Measurements from ENCODE around the gene ENTHD1.

DNA sequence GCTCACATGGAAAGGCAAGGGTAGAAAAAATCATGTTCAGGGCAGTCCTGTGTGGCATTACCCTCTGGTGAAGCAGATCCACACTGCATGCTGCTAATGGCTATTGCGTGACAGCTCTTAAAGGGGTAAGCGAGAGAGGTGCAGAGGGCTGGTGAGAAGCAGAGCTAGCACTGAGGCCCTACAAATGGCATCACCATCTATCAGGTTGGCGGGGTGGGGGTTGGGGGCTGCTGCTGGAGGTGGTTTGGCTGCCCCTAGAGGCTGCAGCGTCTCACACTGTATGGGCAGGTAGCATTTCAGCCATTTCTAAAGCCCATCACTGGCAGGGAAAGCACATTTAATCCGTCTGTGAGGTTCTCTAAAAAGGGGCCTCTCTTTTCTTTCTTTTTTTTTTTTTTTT, 49.8 kb upstream of the ENTHD1 start:
- TF ChIP-seq TAF1 (IDR thresholded peaks at IDR 0.05; ENCODE audit: low read depth) (no peak), YY1 (IDR thresholded peaks at IDR 0.05; ENCODE audit: low read depth) (no peak), EP300 (IDR thresholded peaks at IDR 0.05; ENCODE audit: borderline replicate concordance) (no peak), TEAD4 (IDR thresholded peaks at IDR 0.05) (no peak), CEBPB (IDR thresholded peaks at IDR 0.05) (no peak), EGR1 (IDR thresholded peaks at IDR 0.05) (no peak), ZBTB7A (IDR thresholded peaks at IDR 0.05; ENCODE audit: low read depth) (no peak)
- TF ChIP-seq, protein P1, sequence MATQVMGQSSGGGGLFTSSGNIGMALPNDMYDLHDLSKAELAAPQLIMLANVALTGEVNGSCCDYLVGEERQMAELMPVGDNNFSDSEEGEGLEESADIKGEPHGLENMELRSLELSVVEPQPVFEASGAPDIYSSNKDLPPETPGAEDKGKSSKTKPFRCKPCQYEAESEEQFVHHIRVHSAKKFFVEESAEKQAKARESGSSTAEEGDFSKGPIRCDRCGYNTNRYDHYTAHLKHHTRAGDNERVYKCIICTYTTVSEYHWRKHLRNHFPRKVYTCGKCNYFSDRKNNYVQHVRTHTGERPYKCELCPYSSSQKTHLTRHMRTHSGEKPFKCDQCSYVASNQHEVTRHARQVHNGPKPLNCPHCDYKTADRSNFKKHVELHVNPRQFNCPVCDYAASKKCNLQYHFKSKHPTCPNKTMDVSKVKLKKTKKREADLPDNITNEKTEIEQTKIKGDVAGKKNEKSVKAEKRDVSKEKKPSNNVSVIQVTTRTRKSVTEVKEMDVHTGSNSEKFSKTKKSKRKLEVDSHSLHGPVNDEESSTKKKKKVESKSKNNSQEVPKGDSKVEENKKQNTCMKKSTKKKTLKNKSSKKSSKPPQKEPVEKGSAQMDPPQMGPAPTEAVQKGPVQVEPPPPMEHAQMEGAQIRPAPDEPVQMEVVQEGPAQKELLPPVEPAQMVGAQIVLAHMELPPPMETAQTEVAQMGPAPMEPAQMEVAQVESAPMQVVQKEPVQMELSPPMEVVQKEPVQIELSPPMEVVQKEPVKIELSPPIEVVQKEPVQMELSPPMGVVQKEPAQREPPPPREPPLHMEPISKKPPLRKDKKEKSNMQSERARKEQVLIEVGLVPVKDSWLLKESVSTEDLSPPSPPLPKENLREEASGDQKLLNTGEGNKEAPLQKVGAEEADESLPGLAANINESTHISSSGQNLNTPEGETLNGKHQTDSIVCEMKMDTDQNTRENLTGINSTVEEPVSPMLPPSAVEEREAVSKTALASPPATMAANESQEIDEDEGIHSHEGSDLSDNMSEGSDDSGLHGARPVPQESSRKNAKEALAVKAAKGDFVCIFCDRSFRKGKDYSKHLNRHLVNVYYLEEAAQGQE (IDR thresholded peaks at IDR 0.05; ENCODE audit: low read depth): no peak
- TF ChIP-seq, protein P2, sequence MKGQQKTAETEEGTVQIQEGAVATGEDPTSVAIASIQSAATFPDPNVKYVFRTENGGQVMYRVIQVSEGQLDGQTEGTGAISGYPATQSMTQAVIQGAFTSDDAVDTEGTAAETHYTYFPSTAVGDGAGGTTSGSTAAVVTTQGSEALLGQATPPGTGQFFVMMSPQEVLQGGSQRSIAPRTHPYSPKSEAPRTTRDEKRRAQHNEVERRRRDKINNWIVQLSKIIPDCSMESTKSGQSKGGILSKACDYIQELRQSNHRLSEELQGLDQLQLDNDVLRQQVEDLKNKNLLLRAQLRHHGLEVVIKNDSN (IDR thresholded peaks at IDR 0.05): no peak
